ENCODE data around the gene CCDC57.

CCDC57 gene

GRCh38 chr17:82108038-82108437 lies 104.6 kb downstream of the CCDC57 start:
- no peaks in the 10 kb centered on the region for H3K27me3 ChIP-seq (ENCODE audit: insufficient read depth, low read depth)
- no peaks in the 10 kb centered on the region for H3K36me3 ChIP-seq (ENCODE audit: insufficient read depth)
- H2AFZ ChIP-seq (ENCODE audit: low read depth) = no peak overlapping the region
- 0 out of 2 replicates have a peak, but pooled peaks cover under 1% of the 10 kb centered on the region for H3K79me2 ChIP-seq (ENCODE audit: insufficient read depth, low read depth)
- no peaks in the 10 kb centered on the region for H4K20me1 ChIP-seq (ENCODE audit: insufficient read depth)
- H3K4me3 ChIP-seq (IDR thresholded peaks at IDR 0.05; ENCODE audit: insufficient read depth, low read depth, low read length) = no peak overlapping the region
- no peak overlapping the region for H3K4me2 ChIP-seq
- peaks cover 15% of the 10 kb centered on the region for H3K4me1 ChIP-seq (ENCODE audit: low read depth, poor library complexity, severe bottlenecking)
- H3K9ac ChIP-seq = no peak overlapping the region
- no peak for TF ChIP-seq CTCF (conservative IDR thresholded peaks at IDR 0.05; ENCODE audit: low read depth, low read length)
- no peak overlapping the region for H3K27ac ChIP-seq

- no peak overlapping the region for H3K4me2 ChIP-seq
- H3K9ac ChIP-seq = no peak overlapping the region
- H3K27ac ChIP-seq = no peak overlapping the region
Observed at GRCh38 chr17:82107341-82107860, 105.2 kb downstream of the CCDC57 start.

GRCh38 chr17:82106688-82107305 lies 105.8 kb downstream of the CCDC57 start:
- H3K27ac ChIP-seq = peak overlapping the region; percentile 49
- peak overlapping the region; percentile 46; the same call in 1 of the 2 replicates for H3K9ac ChIP-seq
- H3K4me3 ChIP-seq (IDR thresholded peaks at IDR 0.05; ENCODE audit: insufficient read depth, low read depth, low read length) = no peak overlapping the region
- H2AFZ ChIP-seq (ENCODE audit: low read depth) = peak overlapping the region; percentile 32; the same call in 1 of the 2 replicates
- H3K4me2 ChIP-seq = peak overlapping the region; percentile 72
- H3K36me3 ChIP-seq (ENCODE audit: insufficient read depth) = no peaks in the 10 kb centered on the region
- H3K27me3 ChIP-seq (ENCODE audit: insufficient read depth, low read depth) = no peaks in the 10 kb centered on the region
- 0 out of 2 replicates have a peak, but pooled peaks cover 4% of the 10 kb centered on the region for H3K79me2 ChIP-seq (ENCODE audit: insufficient read depth, low read depth)
- TF ChIP-seq CTCF (conservative IDR thresholded peaks at IDR 0.05; ENCODE audit: low read depth, low read length) = no peak; the same call in 1 of the 2 replicates
- H4K20me1 ChIP-seq (ENCODE audit: insufficient read depth) = no peaks in the 10 kb centered on the region
- H3K4me1 ChIP-seq (ENCODE audit: low read depth, poor library complexity, severe bottlenecking) = peaks cover 15% of the 10 kb centered on the region

More at GRCh38 chr17:82107341-82107860, 105.2 kb downstream of the CCDC57 start:
- no peak for TF ChIP-seq CTCF (conservative IDR thresholded peaks at IDR 0.05; ENCODE audit: low read depth, low read length)
- Histone ChIP-seq H3K4me1 (ENCODE audit: low read depth, poor library complexity, severe bottlenecking) (peaks cover 15% of the 10 kb centered on the region), H3K36me3 (ENCODE audit: insufficient read depth) (no peaks in the 10 kb centered on the region), H3K79me2 (ENCODE audit: insufficient read depth, low read depth) (0 out of 2 replicates have a peak, but pooled peaks cover 4% of the 10 kb centered on the region), H4K20me1 (ENCODE audit: insufficient read depth) (no peaks in the 10 kb centered on the region), H2AFZ (ENCODE audit: low read depth) (no peak overlapping the region), H3K27me3 (ENCODE audit: insufficient read depth, low read depth) (no peaks in the 10 kb centered on the region), H3K4me3 (IDR thresholded peaks at IDR 0.05; ENCODE audit: insufficient read depth, low read depth, low read length) (no peak overlapping the region)

- Histone ChIP-seq H2AFZ (ENCODE audit: low read depth) (peak overlapping the region; percentile 32; the same call in 1 of the 2 replicates), H3K27me3 (ENCODE audit: insufficient read depth, low read depth) (no peaks in the 10 kb centered on the region), H3K27ac (peak overlapping the region; percentile 49)
Observed at GRCh38 chr17:82105882-82106687, 106.6 kb downstream of the CCDC57 start.

More at GRCh38 chr17:82105882-82106687, 106.6 kb downstream of the CCDC57 start:
- H4K20me1 ChIP-seq (ENCODE audit: insufficient read depth) = no peaks in the 10 kb centered on the region
- peak overlapping the region; percentile 46; the same call in 1 of the 2 replicates for H3K9ac ChIP-seq
- H3K4me1 ChIP-seq (ENCODE audit: low read depth, poor library complexity, severe bottlenecking) = peaks cover 15% of the 10 kb centered on the region
- TF ChIP-seq CTCF (conservative IDR thresholded peaks at IDR 0.05; ENCODE audit: low read depth, low read length) = peak; percentile 54; the same call in 1 of the 2 replicates
- H3K4me3 ChIP-seq (IDR thresholded peaks at IDR 0.05; ENCODE audit: insufficient read depth, low read depth, low read length) = no peak overlapping the region
- peak overlapping the region; percentile 72 for H3K4me2 ChIP-seq
- H3K79me2 ChIP-seq (ENCODE audit: insufficient read depth, low read depth) = 0 out of 2 replicates have a peak, but pooled peaks cover 4% of the 10 kb centered on the region
- no peaks in the 10 kb centered on the region for H3K36me3 ChIP-seq (ENCODE audit: insufficient read depth)
